HFFc6 (cell line): ENCODE measurements around the gene ZCCHC7. TPM values are rescaled to one million over a fixed set of nuclear protein-coding genes. Genes with fewer than 3 reads are reported as not detected.
"Not testable (repeated sequence)": the region's sequence is repeated elsewhere in the genome, so short reads cannot be mapped to it uniquely, and the experiment has no call there.

Experiments used
- DNase-seq: peaks from one replicate; pipeline ENCODE4 v3.0.0-alpha.2; 2018
- H3K27ac Mint-ChIP-seq: 2 replicates; pipeline ENCODE4 v1.8.0; 2020; ENCODE audit warnings: mild to moderate bottlenecking, mixed read lengths
- H3K27me3 Mint-ChIP-seq: 2 replicates; pipeline ENCODE4 v1.8.0; 2021; ENCODE audit warnings: mild to moderate bottlenecking, moderate library complexity, mixed read lengths; ENCODE audit not compliant: insufficient read depth
- H3K36me3 Mint-ChIP-seq: 2 replicates; pipeline ENCODE4 v1.8.0; 2021; ENCODE audit warnings: low read depth, mixed read lengths
- H3K4me1 Mint-ChIP-seq: 2 replicates; pipeline ENCODE4 v1.8.0; 2020; ENCODE audit warnings: low read depth, mixed read lengths
- H3K4me3 Mint-ChIP-seq: 2 replicates; pipeline ENCODE4 v1.8.0; 2020; ENCODE audit warnings: mild to moderate bottlenecking, moderate library complexity, mixed read lengths
- H3K9me3 Mint-ChIP-seq: 2 replicates; pipeline ENCODE4 v1.8.0; 2020; ENCODE audit warnings: mild to moderate bottlenecking, mixed read lengths
- total RNA-seq, 6 experiments: library from RNA; stranded (reverse); fragmentation: NEBNext Ultra II Directional; extraction: Animal tissue kit (Norgen Biotek cat#: 25700); gene quantifications; 2 replicates in 1 of 6; 3 replicates in 5 of 6; pipeline ENCODE4 v1.2.3, GENCODE V29; 2021
- TF ChIP-seq, protein P1 (sequence below): fragments of 200-600 bp; sonication (generic); IDR thresholded peaks from 2 replicates; pipeline ENCODE4 v1.5.0; 2021; ENCODE audit warnings: antibody characterized with exemption, mild to moderate bottlenecking

ZCCHC7 gene
- total RNA-seq, 6 experiments from 2014 or later, result 18.5 to 22.9 (median 18.8) TPM

DNA sequence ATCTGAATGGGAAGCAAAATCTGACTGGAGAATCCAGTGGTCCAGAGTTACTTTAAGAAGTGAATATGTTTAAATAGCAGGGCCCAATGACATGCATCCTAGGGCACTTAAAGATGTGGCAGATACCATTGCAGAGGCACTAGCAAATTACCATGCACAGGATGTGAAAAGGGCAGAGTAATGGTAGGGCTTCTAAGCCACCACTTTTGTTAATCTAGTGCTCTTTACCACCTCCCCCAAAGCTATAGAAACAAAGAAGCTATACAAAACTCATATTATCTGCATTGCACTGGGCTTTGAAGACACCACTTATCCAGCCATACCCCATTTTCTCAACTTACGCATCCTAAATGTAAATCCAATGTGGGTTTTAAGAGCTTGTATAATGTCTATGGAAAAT lies 81.2 kb downstream of the ZCCHC7 start:
- Mint-ChIP-seq H3K4me3 (no peak overlapping the region), H3K4me1 (peaks cover 51% of the 10 kb centered on the region), H3K36me3 (peaks cover 24% of the 10 kb centered on the region), H3K27me3 (peaks cover 5% of the 10 kb centered on the region), H3K27ac (no peak overlapping the region), H3K9me3 (peaks cover 11% of the 10 kb centered on the region)
- TF ChIP-seq, protein P1, sequence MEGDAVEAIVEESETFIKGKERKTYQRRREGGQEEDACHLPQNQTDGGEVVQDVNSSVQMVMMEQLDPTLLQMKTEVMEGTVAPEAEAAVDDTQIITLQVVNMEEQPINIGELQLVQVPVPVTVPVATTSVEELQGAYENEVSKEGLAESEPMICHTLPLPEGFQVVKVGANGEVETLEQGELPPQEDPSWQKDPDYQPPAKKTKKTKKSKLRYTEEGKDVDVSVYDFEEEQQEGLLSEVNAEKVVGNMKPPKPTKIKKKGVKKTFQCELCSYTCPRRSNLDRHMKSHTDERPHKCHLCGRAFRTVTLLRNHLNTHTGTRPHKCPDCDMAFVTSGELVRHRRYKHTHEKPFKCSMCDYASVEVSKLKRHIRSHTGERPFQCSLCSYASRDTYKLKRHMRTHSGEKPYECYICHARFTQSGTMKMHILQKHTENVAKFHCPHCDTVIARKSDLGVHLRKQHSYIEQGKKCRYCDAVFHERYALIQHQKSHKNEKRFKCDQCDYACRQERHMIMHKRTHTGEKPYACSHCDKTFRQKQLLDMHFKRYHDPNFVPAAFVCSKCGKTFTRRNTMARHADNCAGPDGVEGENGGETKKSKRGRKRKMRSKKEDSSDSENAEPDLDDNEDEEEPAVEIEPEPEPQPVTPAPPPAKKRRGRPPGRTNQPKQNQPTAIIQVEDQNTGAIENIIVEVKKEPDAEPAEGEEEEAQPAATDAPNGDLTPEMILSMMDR, result no peak
- no peak for DNase-seq

DNA sequence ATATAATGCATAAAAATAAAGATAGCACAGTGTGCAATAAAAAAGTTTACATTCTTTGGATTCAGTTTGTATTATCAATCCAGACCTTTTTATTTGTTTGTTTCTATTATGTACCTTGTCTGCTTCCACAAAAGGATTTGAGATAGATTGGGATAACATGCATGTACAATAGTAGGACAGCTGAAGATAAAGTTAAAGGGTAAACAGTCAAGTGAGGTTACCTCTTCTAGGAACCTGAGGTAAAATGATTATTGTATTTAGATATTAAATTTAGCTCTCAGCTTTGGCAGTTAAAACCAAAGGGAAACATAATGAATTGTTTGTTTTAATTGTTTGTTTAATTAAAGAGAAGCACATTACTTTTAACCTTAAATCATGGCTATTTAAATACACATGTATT lies 81.7 kb downstream of the ZCCHC7 start:
- Mint-ChIP-seq H3K4me1 (peaks cover 46% of the 10 kb centered on the region), H3K4me3 (no peak overlapping the region), H3K36me3 (peaks cover 26% of the 10 kb centered on the region), H3K27ac (no peak overlapping the region), H3K9me3 (peaks cover 11% of the 10 kb centered on the region), H3K27me3 (peaks cover 5% of the 10 kb centered on the region)
- TF ChIP-seq, protein P1, result no peak
- DNase-seq, result no peak

- H3K27me3 Mint-ChIP-seq, DNase-seq, H3K27ac Mint-ChIP-seq, H3K4me3 Mint-ChIP-seq: not testable (repeated sequence)
- peaks cover 32% of the 10 kb centered on the region for H3K4me1 Mint-ChIP-seq
- peaks cover 11% of the 10 kb centered on the region for H3K9me3 Mint-ChIP-seq
- peaks cover 30% of the 10 kb centered on the region for H3K36me3 Mint-ChIP-seq
These were observed 83.1 kb downstream of the ZCCHC7 start for GRCh38 chr9:37203456-37203855.

DNA sequence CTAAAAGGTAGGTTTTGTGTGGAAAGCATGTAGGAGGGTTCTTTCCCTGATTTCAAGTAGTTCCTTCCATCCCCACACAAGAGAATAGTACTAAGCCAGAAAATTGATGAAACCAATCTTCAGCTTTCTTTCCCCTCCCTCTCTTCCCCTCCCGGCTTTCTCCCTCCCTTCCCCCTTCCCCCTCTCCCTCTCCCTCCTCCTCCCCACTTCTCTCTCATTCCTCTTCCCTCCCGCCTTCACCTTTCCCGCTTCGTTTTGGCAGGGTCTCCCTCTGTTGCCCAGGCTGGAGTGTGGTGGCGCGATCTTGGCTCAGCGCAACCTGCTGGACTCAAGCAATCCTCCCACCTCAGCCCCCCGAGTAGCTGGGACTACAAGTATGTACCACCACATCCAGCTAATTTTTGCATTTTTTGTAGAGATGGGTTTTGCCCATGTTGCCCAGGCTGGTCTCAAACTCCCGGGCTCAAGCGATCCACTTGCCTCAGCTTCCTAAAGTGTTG lies 85.8 kb downstream of the ZCCHC7 start:
- Mint-ChIP-seq H3K4me1 (peaks cover 27% of the 10 kb centered on the region), H3K27ac (no peak overlapping the region), H3K9me3 (peaks cover 11% of the 10 kb centered on the region), H3K27me3 (peaks cover 2% of the 10 kb centered on the region; the same call in 1 of the 2 replicates), H3K36me3 (peaks cover 23% of the 10 kb centered on the region), H3K4me3 (no peak overlapping the region)
- DNase-seq, result no peak
- TF ChIP-seq, protein P1, result no peak

DNA sequence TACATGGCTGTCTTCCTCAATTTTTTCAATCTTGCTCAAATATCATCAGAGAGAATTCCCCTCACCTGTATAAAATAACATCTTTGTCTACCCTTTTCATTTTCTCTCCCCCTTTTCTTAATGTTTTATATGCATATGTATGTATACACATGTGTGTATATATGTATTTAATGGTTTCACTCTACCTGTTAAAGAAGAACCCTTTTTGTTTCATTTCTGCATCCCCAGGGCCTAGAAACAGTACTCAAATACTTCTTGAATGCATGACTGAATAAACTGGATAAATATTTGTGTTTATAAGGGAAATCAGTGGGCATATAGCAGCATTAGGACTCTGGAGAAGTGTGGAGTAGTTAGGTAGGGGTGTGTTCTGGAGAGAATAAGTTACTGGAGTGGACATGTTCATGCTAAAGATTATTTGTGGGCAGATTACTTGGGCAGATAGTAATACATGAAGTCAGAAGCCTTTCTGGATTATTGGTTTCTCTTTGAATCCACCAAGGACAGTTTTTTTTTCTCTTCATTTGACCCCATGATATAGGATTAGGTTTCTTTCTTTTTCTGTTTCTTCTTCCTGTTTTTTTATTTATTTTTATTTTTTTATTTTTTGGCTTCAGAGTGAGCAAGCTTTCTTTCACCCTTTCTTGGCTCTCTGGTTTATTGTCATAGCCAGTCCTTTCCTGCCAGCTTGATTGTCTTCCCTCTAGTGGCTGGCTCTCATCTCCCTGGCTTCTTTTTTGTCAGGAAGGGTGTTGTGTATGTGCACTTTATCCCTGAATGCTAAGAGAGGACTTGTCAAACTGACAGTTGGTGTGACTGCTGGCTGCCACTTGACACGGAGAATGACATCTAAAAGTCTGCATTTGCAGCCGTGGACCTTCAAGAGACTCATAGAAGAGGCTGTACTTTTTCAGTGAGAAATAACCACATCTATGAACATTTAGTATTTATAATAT lies 89.3 kb downstream of the ZCCHC7 start:
- Mint-ChIP-seq H3K4me3 (no peak overlapping the region), H3K27ac (no peak overlapping the region), H3K4me1 (peaks cover 28% of the 10 kb centered on the region), H3K27me3 (peaks cover 2% of the 10 kb centered on the region; the same call in 1 of the 2 replicates), H3K9me3 (no peaks in the 10 kb centered on the region), H3K36me3 (peaks cover 8% of the 10 kb centered on the region)
- DNase-seq, result peak; percentile 19
- TF ChIP-seq, protein P1, result peak; percentile 49
